GM13976 (cell line): ENCODE measurements around the gene SLC1A3.

Source experiments
- DNase-seq: peaks from one replicate; pipeline ENCODE4 v3.0.0; 2012; ENCODE audit warnings: low spot score
- in situ Hi-C: fragments of 300-500 bp; cut with MboI; formaldehyde crosslinking; loops from one replicate; pipeline ENCODE4 v1.12.0; 2022; ENCODE audit warnings: low sequenced_read_pairs, mixed read lengths, inconsistent platforms; ENCODE audit not compliant: unreplicated experiment
- TF ChIP-seq, protein P1 (sequence below): IDR thresholded peaks from 2 replicates; pipeline ENCODE4 v1.5.1; 2012; ENCODE audit warnings: borderline replicate concordance, mild to moderate bottlenecking; ENCODE audit not compliant: insufficient read depth; ENCODE audit errors: extremely low read depth, missing control alignments, control extremely low read depth

SLC1A3 gene

GRCh38 chr5:36653044-36653705 is 46.8 kb downstream of the SLC1A3 start:
- TF ChIP-seq, protein P1, sequence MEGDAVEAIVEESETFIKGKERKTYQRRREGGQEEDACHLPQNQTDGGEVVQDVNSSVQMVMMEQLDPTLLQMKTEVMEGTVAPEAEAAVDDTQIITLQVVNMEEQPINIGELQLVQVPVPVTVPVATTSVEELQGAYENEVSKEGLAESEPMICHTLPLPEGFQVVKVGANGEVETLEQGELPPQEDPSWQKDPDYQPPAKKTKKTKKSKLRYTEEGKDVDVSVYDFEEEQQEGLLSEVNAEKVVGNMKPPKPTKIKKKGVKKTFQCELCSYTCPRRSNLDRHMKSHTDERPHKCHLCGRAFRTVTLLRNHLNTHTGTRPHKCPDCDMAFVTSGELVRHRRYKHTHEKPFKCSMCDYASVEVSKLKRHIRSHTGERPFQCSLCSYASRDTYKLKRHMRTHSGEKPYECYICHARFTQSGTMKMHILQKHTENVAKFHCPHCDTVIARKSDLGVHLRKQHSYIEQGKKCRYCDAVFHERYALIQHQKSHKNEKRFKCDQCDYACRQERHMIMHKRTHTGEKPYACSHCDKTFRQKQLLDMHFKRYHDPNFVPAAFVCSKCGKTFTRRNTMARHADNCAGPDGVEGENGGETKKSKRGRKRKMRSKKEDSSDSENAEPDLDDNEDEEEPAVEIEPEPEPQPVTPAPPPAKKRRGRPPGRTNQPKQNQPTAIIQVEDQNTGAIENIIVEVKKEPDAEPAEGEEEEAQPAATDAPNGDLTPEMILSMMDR, result no peak
- DNase-seq, result no peak
- in situ Hi-C loops, result no loop called here

DNA sequence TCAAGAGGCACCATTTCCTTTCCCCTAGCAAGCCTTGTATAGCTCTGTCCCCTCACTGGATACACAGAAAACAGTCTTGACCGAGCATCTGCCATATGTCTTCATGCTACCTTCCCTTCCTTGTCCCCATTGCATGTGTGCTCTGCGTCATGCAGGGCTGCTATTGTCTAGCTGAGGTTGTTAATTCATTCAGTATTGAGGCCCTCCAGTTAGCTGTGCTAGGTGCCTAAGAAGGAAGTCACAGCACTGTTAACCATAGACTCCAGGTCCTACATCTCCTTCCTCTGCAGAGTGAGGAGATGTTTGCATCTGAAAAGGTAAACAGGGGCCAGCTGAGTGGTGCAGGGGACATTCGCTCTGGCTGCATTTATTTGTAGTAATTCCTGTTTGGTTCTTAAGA is 48.2 kb downstream of the SLC1A3 start:
- TF ChIP-seq, protein P1, result no peak
- in situ Hi-C loops, result no loop called here

DNA sequence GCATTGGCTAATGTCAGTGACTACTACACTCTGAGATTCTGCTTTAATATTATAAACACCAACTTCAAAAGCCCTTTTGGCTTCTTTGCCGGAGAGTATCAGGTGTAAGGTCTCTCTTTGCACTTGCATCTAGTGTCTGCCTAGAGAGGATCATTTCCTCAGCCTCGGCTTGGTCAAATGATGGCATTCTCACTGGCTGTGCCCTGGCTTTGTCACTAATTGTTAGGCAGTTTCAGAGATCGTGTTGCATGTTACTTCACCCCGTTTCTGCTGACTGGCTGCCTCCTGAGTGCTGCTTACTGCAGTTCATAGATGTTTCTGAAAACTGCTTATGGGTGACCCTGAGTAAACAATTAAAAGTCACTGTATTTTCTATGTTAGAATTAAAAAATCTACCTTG is 48.8 kb downstream of the SLC1A3 start:
- in situ Hi-C loops, result no loop called here
- no peak for DNase-seq
- TF ChIP-seq, protein P1, result no peak

More for the DNA sequence above, 48.2 kb downstream of the SLC1A3 start:
- DNase-seq, result no peak

- no peak for DNase-seq
- in situ Hi-C loops, result no loop called here
- TF ChIP-seq, protein P1, result no peak
Observed at GRCh38 chr5:36656556-36656955, 50.1 kb downstream of the SLC1A3 start.

- no peak for DNase-seq
- in situ Hi-C loops, result no loop called here
- TF ChIP-seq, protein P1, result no peak
Observed at GRCh38 chr5:36657563-36657995, 51.2 kb downstream of the SLC1A3 start.

DNA sequence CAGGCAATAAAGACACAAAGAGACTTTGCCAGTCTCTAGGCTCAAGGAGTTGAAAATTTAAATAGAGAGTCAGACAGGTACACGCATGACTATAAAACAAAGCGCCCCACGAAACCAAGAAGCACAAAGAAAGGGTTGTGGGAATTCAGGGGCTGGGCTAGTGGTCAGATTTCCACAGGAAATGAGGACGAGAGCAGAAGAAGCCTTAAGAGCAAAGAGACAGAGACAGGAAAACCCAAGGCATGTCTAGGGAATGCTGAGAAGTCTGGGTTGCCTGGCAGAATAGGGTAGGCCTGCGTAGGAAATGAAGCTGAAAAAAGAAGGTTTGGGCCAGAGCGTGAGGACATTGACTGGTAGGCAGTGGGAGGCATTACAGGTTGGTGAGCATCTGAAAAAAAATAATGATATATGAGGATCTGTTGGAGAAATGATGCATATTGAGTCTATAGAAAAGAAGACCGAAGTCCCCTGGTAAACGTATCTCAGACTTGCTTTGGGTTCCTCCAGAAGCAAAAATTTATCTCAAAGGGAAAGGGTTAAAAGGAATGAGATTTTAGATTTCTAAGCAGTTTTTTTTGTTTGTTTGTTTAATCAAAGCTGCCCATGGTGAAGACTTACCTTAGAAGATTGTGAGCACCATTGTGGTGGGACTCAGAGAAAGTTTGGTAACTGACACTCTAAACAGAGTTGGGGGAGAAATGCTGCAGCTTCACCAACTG is 51.8 kb downstream of the SLC1A3 start:
- DNase-seq, result no peak
- TF ChIP-seq, protein P1, result no peak
- in situ Hi-C loops, result no loop called here

- in situ Hi-C loops, result no loop called here
- TF ChIP-seq, protein P1, result no peak
- no peak for DNase-seq
Observed at GRCh38 chr5:36659411-36659810, 53.0 kb downstream of the SLC1A3 start.
